Measurements from ENCODE around the gene NDRG3.

- TF ChIP-seq POLR2A (IDR thresholded peaks at IDR 0.05) (no peak), EP300 (IDR thresholded peaks at IDR 0.05) (no peak)
These were observed 61.1 kb downstream of the NDRG3 start for GRCh38 chr20:36684747-36685146.
